ENCODE data around the gene CMTR2. TPM values are rescaled to one million over a fixed set of nuclear protein-coding genes. Genes with fewer than 3 reads are reported as not detected.

The CMTR2 gene
- polyA plus RNA-seq, 1 of the 3 experiments (the other 2 are of a cell fraction) = 7.2 TPM

DNA sequence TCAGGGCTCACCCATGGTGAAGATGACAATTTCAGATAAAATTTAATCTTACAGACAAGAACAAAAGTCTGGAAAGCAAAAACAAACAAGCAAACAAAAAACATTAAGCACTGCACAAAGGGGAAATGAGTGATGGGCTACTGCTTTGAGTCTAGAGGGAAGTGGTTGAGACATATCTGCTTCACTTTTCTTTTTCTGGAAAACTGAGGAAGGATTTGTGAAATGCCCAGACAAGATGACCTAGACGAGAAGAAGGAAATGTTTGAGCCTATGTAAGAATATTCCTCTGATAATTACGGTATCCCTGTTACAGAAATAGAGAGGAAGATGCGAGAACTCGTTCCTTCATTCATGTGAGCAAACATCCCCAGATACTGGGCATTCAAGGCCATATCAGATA lies 47.2 kb downstream of the CMTR2 start:
- no peaks in the 10 kb centered on the region for H3K9me3 ChIP-seq
- H4K20me1 ChIP-seq (ENCODE audit: insufficient read depth) = no peaks in the 10 kb centered on the region
- DNase-seq = no peak
- H3K4me1 ChIP-seq (ENCODE audit: control insufficient read depth in 1 of 2, insufficient read depth in 2 of 2, low read depth in 1 of 2, low read length in 1 of 2) = no peaks in the 10 kb centered on the region
- H3K9me2 ChIP-seq = no peaks in the 10 kb centered on the region
- H3K36me3 ChIP-seq (replicated peaks in 1 of 2; ENCODE audit: control insufficient read depth in 1 of 2, insufficient read depth in 2 of 2, low read length in 1 of 2) = no peaks in the 10 kb centered on the region
- no peak overlapping the region for H3K4me3 ChIP-seq (ENCODE audit: low read depth in 2 of 2, low read length in 1 of 2)
- H3K27me3 ChIP-seq (ENCODE audit: insufficient read depth) = no peaks in the 10 kb centered on the region
- no peaks in the 10 kb centered on the region for H3F3A ChIP-seq (replicated peaks; ENCODE audit: insufficient read depth)
- no peaks in the 10 kb centered on the region for H3K79me2 ChIP-seq (ENCODE audit: insufficient read depth)
- 23% methylated on average over 4 of the region's 4 CpGs for WGBS (ENCODE audit: low lambda C conversion rate)
- no peak overlapping the region for H3K9ac ChIP-seq
- ChIA-PET CTCF (interaction anchor here (1.2 kb wide), 1 partner anchor 70 kb away, joined by 4 read pairs; no protein-coding TSS in a partner anchor), POLR2A (no interaction called here)
- H2AFZ ChIP-seq (ENCODE audit: low read depth) = no peak overlapping the region
- TF ChIP-seq, protein P1, sequence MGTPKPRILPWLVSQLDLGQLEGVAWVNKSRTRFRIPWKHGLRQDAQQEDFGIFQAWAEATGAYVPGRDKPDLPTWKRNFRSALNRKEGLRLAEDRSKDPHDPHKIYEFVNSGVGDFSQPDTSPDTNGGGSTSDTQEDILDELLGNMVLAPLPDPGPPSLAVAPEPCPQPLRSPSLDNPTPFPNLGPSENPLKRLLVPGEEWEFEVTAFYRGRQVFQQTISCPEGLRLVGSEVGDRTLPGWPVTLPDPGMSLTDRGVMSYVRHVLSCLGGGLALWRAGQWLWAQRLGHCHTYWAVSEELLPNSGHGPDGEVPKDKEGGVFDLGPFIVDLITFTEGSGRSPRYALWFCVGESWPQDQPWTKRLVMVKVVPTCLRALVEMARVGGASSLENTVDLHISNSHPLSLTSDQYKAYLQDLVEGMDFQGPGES (IDR thresholded peaks at IDR 0.05; ENCODE audit: low read depth, low read length) = no peak
- no peak for TF ChIP-seq RFX5 (IDR thresholded peaks at IDR 0.05; ENCODE audit: low read length)
- TF ChIP-seq, protein P2, sequence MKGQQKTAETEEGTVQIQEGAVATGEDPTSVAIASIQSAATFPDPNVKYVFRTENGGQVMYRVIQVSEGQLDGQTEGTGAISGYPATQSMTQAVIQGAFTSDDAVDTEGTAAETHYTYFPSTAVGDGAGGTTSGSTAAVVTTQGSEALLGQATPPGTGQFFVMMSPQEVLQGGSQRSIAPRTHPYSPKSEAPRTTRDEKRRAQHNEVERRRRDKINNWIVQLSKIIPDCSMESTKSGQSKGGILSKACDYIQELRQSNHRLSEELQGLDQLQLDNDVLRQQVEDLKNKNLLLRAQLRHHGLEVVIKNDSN (IDR thresholded peaks at IDR 0.05; ENCODE audit: borderline replicate concordance, low read depth) = no peak
- no peak overlapping the region for H3K4me2 ChIP-seq
- no peak overlapping the region for H3K27ac ChIP-seq (ENCODE audit: low read depth in 2 of 2, low read length in 1 of 2)

Other genes with a start within 250 kb of the CMTR2 start
- gene HYDIN, start 58.7 kb downstream of the CMTR2 start, polyA plus RNA-seq (2012; rRNA removed) = 0.33 and 0.42 TPM in 2 replicates
- 0.12 and 0.23 TPM in 2 replicates for gene CALB2, start 69.3 kb upstream of the CMTR2 start, polyA plus RNA-seq (2012; rRNA removed)
- not detected in 2 replicates for gene TLE7, start 152.7 kb upstream of the CMTR2 start, polyA plus RNA-seq (2012; rRNA removed)
- 6.5 and 7.3 TPM in 2 replicates for gene ZNF23, start 172.8 kb upstream of the CMTR2 start, polyA plus RNA-seq (2012; rRNA removed)
- 1.4 and 2.3 TPM in 2 replicates for gene ZNF19, start 199.9 kb upstream of the CMTR2 start, polyA plus RNA-seq (2012; rRNA removed)
- 0.08 and 0.18 TPM in 2 replicates for gene CHST4, start 237.0 kb upstream of the CMTR2 start, polyA plus RNA-seq (2012; rRNA removed)